Measurements from ENCODE around the gene PRR11. TPM values are rescaled to one million over a fixed set of nuclear protein-coding genes. Genes with fewer than 3 reads are reported as not detected.
A peak's percentile ranks its signal among the peaks of the same experiment; 100 is the strongest.
"Not testable (repeated sequence)": the region's sequence is repeated elsewhere in the genome, so short reads cannot be mapped to it uniquely, and the experiment has no call there.

The PRR11 gene
- total RNA-seq: 2.6 TPM

DNA sequence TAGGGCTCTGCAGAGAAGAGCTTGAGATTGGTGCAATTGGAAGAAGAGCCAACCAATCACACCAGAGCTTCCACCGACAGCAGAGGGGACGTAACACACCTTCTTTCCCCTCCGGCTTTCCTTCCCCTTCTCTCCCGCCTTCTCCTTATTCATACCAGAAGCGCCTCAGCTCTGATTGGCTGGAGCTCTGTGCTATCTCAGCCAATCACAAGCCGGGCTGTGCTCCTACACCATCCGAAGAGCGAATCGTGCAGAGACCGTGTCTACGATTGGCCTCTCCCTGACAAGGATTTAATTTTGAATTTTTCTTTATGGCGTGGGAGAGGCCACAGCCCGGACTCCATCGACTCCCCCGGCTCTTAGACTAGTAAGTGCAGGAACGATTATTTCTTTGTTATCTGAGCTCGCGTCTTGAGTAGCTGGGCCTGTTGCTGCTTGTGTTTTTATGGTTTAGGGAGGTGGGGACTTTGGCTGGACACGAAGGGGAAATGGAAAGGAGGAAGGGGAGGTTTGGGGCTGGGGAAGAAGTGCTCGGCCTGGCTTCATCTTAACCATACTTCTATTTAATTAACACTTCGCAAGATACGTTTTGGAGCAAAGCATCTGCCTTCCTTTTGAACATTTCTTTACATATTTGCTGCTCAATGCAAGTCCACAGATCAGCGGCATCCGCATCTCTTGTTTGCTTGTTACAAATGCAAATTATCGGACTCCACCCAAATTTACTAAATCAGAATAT, at the start of gene PRR11:
Gene PRR11 (plus strand): TSS at position 308 of the 739 bp plus-strand sequence. CDS start 14,007 bp downstream, outside the sequence.
- DNase-seq (ENCODE audit: low spot score) (peak; percentile 94), ATAC-seq (peak; percentile 96)
- intact Hi-C loops (cut with DNase I): no loop called here

DNA sequence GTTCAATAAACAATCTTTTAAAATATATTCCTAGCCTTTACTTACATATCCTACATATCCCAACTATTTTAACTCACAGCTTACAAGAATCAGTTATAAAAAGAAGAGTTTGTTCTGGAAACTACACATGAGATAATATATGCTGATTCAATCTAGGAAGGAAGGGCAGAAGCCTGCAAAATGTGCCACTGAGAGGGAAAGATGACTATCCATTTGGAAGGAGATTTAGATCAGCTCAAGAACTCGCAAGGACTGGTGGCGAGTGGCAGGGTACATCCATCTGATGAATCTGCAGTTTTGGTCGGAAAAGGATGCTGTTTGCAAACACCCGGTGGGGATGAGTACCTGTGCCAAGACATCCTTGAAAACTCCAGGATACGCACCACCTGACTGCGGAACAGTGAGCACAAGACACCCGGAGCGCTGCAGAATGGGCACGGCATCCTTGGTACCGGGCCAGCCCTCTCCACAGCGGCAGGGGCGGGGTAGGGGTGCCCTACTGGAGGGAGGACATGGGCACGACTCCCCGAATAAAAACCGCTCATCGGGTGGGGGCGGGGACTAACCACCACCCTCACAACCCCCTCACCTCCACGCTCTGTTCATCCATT, 49.6 kb upstream of the PRR11 start:
- ATAC-seq (peak; percentile 47), DNase-seq (ENCODE audit: low spot score) (peak; percentile 79)
- intact Hi-C loops (cut with DNase I): no loop called here

DNA sequence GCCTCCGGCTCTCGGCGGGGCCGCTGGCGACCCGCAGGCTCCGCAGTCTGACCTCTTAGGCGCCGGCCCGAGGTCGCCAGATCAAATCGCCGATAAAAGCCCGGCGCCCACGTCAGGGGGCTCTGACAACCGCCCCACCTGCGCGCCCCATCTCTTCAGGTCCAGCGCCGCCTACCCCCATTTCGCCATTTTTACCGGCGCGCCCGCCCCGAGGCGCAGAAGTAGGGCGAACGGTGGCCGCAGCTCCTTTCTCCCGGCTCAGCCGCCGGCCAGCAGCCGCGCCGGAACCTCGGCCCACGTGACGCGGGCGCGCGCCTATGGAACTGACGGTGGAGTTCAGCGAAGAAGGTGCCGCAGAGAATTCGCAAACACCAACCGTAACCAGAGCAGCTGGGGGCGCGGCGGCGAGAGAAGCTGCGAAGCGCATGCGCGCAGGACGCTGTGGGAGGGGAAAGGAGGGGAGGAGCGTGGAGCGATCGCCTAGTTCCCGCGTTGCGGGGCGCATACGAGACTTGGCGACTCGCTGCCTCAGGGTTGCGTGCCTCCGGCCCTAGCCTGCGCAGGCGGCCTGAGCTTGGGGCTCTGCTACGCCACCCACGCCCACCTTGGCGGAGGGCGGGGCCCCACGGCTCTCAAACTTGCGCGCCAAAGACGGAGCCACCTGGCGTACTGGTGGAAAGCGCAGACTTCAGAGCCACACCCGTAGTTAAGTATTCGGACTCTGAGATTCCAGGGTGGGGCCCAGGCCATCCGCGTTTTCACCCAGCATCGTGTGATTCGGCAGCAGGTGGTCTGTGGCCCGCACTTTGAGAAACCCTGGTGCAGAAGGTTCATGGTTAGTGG, 48.9 kb upstream of the PRR11 start, which contains the start of gene TRIM37:
Gene TRIM37 (minus strand): TSS at position 418 of the 843 bp plus-strand sequence. CDS start 419 bp downstream, outside the sequence.
- ATAC-seq (peak; percentile 99), DNase-seq (ENCODE audit: low spot score) (peak; percentile 99)
- intact Hi-C loops (cut with DNase I): no loop called here

DNA sequence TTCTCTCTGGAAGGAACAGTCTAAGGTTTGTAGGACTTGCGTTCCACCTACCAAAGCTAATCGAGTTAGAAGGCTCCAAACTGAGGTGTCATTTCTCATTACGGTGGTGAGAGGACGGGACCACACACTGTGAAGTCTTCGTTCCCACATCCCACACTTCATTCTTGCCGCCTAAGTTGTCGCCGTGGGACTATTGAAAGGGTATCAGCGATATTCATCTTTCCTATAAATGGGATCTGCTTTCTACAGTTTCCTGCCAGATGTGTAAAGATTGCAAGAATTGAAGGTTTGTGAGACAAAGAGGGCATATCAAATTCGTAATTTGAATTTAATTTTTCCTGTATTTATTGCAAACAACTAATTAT, 48.3 kb upstream of the PRR11 start:
- no peak for DNase-seq (ENCODE audit: low spot score)
- peak; percentile 16 for ATAC-seq
- intact Hi-C loops (cut with DNase I): no loop called here

DNA sequence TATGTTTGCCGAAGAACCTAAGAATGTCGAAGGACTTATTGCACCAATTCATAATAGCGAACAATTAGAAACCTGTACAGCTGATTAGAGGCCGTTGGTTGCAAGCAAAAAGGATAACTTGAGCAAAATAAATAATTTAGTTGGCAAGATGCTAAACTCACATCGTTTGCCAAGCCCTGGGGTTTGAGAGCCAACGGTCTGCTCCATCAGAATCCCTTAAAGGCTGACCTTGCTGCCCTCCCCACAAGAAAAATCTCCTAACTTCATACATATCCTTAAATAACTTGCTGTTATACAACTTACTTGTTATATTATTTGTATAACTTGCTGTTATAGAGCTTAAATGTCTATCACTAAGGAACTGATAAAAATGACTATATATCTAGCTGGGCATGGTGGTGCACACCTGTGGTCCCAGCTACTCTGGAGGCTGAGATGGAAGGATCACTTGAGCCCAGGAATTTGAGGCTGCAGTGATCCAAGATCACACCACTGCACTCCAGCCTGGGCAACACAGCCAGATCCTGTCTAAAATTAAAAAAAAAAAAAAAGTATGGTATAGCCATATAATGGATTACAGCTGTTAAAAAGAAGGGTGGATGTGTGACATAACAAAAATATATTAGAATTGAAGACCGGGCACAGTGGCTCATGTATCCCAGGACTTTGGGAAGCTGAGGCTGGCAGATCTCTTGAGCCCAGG, 47.0 kb upstream of the PRR11 start:
- intact Hi-C loops (cut with DNase I): no loop called here
- DNase-seq (ENCODE audit: low spot score) (no peak), ATAC-seq (no peak)

DNA sequence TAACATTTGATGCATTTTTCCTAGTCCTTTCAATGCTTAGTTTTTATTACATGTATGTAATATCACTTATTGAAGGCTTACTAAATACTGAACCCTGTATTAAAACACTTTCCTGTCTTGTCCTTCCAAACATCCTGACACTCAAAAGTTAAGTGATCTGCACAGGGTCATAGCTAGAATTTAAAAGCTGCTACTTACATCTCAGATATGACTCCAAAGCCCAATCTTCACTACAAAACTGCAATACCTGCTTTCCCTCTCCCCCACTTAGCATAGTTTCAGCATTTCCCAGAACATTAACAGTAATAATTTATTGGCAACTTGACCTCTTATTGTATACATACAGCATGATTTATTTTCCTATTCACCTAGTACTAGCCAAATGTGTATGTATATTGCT, 44.6 kb upstream of the PRR11 start:
- no peak for DNase-seq (ENCODE audit: low spot score)
- intact Hi-C loops (cut with DNase I): no loop called here
- no peak for ATAC-seq

DNA sequence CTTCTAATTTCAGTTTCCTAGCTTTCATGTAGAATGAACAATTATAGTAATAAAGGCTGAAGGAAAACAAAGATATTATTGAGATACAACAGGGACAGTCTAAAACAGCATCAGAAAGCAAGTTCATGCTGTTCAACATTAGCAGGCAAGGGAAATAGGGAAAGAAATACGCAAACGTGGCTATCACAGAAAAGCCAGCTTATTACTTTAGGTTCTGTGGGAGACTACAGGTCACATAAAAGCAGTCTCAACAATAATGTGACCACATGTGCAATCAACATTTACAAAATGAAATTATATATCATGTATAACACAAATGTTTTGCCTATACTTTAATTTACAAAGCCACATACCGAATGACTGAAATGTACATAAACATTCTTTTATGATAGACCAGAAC, 44.0 kb upstream of the PRR11 start:
- intact Hi-C loops (cut with DNase I): no loop called here
- DNase-seq (ENCODE audit: low spot score) (no peak), ATAC-seq (no peak)

DNA sequence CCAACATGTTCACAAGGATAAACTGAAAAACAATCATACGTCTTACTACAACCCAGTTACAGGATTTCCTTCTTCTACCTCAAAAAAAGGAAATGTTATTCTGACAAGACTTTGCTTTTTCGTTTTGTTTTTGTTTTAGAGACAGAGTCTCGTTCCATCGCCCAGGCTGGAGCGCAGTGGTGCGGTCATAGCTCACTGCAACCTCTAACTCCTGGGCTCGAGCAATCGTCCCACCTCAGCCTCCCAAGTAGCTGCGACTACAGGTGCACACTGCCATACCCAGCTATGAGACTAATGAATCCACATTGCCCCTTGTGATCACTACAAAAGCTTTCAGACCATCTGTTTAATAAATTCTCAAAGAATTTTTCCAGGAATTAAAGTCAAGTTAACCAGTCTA, 40.1 kb upstream of the PRR11 start:
- ATAC-seq (no peak), DNase-seq (ENCODE audit: low spot score) (no peak)
- intact Hi-C loops (cut with DNase I): no loop called here

DNA sequence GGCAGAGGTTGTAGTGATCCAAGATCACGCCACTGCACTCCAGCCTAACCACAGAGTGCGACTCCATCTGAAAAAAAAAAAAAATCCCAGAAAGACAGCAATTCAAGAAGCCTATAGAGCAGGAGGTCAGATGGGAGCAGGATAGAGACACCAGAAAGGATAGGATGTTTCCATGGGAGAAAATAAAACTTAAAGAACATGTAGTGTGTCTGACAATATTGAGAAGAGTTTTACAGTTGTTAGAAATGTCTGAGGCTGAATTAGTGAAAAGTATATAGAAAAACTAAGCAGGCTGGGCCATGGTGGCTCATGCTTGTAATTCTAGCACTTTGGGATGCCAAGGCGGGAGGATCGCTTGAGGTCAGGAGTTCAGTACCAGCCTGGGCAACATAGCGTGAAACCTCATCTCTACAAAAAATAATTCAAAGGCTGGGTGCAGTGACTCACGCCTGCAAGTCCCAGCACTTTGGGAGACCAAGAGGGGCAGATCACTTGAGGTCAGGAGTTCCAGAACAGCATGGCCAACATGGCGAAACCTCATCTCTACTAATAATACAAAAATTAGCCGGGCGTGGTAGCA, 33.6 kb upstream of the PRR11 start:
- ATAC-seq (no peak), DNase-seq (ENCODE audit: low spot score) (no peak)
- intact Hi-C loops (cut with DNase I): no loop called here

DNA sequence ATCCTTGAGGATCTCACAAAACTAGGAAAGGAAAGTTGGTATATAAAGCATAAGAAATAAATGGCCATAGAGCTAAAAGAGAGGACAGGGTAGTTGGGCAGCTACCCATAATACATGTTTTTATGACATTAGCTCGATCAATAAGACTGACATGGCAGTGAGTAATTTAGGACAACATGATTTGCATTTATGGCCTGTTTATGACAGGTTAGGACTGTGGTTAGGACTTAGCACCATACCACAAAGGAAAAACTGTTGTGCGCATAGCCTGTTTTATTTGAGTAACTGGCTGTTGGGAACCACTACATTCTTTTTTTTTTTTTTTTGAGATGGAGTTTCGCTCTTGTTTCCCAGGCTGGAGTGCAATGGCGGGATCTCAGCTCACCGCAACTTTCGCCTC, 30.9 kb upstream of the PRR11 start:
- intact Hi-C loops (cut with DNase I): no loop called here
- DNase-seq (ENCODE audit: low spot score) (no peak), ATAC-seq (no peak)

DNA sequence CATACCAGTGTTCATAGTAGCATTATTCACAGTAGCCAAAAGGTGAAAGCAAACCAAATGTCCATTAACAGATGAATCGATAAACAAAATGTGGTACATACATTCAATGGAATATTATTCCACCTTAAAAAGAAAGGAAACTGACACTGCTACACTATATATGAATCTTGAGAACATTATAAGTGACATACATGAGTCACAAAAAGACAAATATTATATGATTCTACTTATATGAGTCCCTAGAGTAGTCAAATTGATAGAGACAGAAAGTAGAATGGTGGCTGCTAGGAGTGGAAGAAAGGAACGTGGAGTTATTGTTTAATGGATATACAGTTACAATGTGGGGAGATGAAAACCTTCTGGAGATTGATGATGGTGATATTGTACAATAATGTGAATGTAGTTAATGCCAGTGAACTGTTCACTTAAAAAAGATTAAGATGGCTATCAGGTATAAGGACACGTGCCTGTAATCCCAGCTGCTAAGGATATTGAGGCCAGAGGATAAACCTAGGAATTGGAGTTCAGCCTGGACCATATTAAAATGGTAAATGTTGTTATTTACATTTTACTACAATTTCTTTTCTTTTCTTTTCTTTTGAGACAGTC, 28.6 kb upstream of the PRR11 start:
- ATAC-seq (no peak), DNase-seq (ENCODE audit: low spot score) (no peak)
- intact Hi-C loops (cut with DNase I): no loop called here

DNA sequence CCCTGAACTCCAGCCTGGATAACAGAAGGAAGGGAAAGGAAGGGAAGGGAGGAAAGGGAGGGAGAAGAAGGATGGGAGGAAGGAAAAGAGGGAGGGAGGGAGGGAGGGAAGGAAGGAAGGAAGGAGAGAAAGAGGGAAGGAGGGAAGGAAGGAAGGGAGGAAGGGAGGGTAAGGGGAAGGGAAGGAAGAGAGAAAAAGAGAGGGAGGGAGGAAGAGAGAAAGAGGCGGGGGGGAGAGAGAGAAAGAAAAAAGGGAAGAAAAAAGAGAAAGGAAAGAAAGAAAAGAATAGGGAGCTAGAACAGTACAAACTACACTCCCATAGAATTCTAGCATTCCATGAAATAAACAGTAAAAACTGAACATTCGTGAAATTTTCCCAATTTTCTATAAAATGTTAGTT, 25.7 kb upstream of the PRR11 start:
- DNase-seq (ENCODE audit: low spot score) (no peak), ATAC-seq (no peak)
- intact Hi-C loops (cut with DNase I): no loop called here

DNA sequence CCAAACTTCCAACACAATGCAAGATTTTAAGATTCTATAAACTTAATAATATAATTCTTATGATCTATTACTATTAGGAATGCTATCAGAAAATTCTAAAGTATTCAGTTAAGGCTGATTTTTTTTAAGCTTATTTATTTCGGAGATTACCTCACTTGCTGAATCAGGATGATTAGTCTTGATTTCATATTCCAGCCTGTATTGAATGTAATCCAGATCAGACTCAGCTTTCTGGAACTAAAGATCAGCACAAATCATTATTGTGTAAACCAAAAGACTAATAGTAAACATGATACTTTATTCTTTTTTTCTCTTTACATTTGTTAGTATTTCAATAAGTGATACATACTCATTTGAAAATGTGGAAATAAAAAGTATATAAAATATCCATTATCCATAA, 24.4 kb upstream of the PRR11 start:
- DNase-seq (ENCODE audit: low spot score) (no peak), ATAC-seq (no peak)
- intact Hi-C loops (cut with DNase I): no loop called here

DNA sequence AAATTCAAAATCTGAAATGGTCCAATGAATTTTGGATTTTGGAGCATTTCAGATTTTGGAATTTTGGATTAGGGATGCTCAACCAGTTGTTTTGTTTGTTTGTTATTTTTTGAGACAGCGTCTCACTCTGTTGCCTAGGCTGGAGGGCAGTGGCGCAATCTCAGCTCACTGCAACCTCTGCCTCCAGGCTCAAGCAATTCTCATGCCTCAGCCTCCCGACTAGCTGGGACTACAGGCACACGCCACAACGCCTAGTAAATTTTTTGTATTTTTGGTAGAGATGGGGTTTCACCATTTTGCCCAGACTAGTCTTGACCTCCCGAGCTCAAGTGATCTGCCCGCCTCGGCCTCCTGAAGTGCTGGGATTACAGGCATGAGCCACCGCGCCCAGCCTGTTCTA, 17.2 kb upstream of the PRR11 start:
- DNase-seq (ENCODE audit: low spot score); intact Hi-C loops (cut with DNase I); ATAC-seq: not testable (repeated sequence)

DNA sequence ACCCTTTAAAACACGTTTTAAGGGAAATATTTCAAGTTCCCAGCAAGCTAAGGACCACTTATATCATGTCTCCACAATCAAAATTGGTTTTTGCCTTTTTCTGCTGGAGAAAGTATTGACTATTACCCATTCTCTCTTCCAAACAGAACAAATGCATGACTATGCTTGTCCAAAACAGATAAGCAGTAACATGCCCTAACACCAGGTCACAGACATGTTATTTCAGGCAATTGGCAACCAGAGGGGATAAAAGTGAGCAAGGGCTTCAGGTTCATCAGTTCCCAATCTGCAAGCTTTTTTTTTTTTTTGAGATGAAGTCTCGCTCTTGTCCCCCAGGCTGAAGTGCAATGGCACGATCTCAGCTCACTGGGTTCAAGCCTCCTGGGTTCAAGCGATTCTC, 15.6 kb upstream of the PRR11 start:
- DNase-seq (ENCODE audit: low spot score) (no peak), ATAC-seq (no peak)
- intact Hi-C loops (cut with DNase I): no loop called here

DNA sequence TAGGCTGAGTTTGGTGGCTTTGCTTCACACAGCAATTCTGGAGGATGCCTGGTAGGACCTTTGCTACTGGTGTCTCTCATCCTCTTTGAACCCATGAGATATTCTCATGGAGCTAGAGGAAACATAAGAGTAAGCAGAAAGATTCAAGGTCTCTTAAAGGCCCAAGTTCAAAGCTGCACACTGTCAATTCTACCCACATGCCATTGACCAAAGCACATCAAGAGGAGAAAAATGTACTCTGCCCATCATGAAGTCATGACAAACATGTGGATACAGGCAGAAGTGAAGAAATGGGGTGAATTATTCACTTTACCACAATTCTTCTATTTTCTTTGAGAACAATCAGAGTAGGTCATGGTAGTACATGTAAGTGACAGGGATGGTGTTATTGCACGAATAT, 13.7 kb upstream of the PRR11 start:
- no peak for ATAC-seq
- intact Hi-C loops (cut with DNase I): no loop called here
- no peak for DNase-seq (ENCODE audit: low spot score)

DNA sequence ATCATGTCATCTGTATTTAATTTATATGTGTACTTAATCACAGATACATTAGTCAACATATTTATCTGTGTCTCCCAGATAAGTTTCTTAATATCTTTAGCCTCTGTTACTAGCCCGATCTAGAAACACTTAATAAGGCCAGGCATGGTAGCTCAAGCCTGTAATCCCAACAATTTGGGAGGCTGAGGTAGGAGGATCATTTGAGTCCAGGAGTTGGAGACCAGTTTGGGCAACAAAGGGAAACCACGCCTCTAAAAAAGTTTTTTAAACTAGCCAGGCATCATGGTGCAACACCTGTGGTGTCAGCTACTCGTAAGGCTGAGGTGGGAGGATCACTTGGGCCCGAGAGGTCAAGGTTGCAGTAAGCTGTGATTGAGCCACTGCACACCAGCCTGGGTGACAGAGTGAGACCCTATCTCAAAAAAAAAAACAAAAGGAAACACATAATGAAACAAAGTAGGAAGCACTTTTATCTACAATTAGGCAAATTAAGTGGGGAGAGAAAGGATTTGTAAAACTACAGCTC, 9.9 kb upstream of the PRR11 start:
- DNase-seq (ENCODE audit: low spot score) (no peak), ATAC-seq (no peak)
- intact Hi-C loops (cut with DNase I): no loop called here

DNA sequence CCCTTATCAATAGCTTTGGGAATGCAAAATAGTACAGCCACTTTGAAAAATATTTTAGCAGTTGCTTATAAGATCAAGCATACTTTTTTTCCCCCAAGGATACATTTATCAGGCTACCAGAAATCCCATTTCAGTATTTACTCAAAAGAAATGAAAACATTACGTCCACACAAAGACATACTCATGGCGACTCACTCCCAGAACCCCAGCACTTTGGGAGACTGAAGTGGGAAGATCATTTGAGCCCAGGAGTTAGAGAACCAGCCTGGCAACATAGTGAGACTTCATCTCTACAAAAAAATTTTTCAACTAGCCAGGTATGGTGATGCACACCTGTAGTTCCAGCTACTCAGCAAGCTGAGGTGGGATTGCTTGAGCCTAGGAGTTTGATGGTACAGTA, 6.5 kb upstream of the PRR11 start:
- intact Hi-C loops (cut with DNase I): no loop called here
- no peak for ATAC-seq

More for the DNA sequence above, 6.5 kb upstream of the PRR11 start:
- DNase-seq (ENCODE audit: low spot score): no peak
